Activated naive CD4-positive, alpha-beta T cell treated with Interleukin-2 at 50 U/mL for 16 hours (primary cell): Measurements from ENCODE around the gene ILDR1.

Experiments
- DNase-seq: peaks from one replicate; pipeline ENCODE4 v3.0.0-alpha.2; 2020

ILDR1 gene

DNA sequence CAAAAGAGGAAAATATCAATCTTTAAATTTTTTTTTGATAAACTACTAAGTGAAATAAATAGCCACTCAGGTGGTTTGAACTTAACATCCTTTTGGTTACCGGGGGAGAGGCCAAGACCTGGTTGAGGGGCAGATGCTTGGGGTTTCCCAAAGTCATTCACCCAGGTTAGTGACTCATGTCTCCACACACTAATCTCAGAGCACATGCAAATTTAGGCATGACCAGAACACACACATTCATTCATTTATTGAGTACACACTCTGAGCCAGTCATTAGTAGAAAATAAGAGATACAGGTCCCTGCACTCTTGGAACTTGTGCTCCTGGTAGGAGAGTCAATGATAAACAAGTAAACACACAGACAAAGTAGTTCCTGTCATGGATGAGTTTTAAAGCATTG is 7.3 kb downstream of the ILDR1 start:
- DNase-seq, result no peak

DNA sequence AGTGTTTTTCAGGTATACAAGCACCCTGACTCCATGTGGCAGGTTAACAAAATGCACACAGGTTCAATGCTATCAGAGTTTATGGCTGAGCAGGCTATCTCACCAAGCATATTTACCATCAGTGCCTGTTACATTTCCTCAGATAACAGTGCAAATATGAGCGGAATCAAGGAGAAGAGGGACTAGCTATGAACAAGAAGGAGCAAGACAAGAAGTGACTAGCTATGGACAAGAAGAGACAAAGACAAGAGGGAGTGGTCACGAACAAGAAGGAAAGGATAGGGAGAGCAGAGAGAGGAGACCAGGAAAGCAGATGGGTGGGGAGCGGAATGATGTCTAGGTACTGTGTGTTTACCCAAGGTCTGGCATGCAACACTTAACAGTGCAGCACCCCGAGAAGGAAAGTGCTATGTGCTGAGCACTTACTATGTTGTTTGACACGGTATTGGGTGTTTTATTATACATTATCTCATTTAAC is 8.6 kb downstream of the ILDR1 start:
- no peak for DNase-seq

- no peak for DNase-seq
Observed at GRCh38 chr3:122012821-122013220, 9.2 kb downstream of the ILDR1 start.

- DNase-seq, result no peak
Observed at GRCh38 chr3:122011396-122011795, 10.7 kb downstream of the ILDR1 start.

GRCh38 chr3:122010506-122010905 is 11.5 kb downstream of the ILDR1 start:
- DNase-seq, result no peak

GRCh38 chr3:122008166-122008565 is 13.9 kb downstream of the ILDR1 start:
- no peak for DNase-seq

DNA sequence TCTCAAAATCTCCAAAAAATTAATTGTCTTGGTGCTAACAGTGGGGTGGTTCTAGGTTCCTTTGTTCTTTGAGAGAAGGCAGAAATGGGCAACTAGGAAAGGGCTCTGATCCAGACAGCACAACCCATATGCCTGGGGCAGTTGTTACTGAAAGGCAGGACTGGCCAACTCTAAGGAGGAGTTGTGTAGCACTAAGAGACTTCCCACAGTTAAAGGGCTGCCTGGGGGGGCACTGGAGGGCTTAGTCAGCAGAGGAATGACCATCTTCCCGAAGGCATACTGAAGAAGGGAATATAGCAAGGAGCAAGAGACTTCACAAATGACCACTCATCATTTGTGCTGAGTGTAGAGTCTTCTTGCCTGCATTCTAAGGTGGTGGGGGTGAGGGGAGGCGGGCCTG is 15.8 kb downstream of the ILDR1 start:
- DNase-seq, result no peak

GRCh38 chr3:122004991-122005565 is 17.0 kb downstream of the ILDR1 start:
- peak; percentile 44 for DNase-seq

- no peak for DNase-seq
Observed at GRCh38 chr3:122004107-122004506, 17.9 kb downstream of the ILDR1 start.

- no peak for DNase-seq
Observed at GRCh38 chr3:122003606-122004005, 18.4 kb downstream of the ILDR1 start.

- DNase-seq, result no peak
Observed at GRCh38 chr3:122003112-122003511, 18.9 kb downstream of the ILDR1 start.

GRCh38 chr3:122002611-122003010 is 19.4 kb downstream of the ILDR1 start:
- no peak for DNase-seq

GRCh38 chr3:122001892-122002291 is 20.2 kb downstream of the ILDR1 start:
- DNase-seq, result no peak

- DNase-seq, result no peak
Observed at GRCh38 chr3:122000936-122001605, 21.0 kb downstream of the ILDR1 start.

DNA sequence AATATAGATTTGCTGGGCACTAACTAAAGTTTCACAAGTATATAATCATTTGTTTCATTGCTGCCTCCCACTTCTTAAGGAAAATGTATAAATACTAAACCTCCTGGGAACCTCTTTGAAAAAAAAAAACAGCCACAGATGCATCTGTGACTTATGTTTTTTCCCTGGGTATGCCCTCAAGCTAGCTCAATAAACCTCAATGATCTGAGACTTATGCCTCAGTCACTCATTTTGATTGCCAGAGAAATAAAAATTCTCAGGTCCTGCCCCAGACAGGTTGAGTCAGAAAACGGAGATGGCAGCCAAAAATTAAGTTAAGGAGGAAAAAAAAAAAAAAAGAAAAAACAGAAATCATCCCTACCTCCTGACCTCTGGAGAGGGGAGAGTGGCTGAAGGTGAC is 22.1 kb downstream of the ILDR1 start:
- no peak for DNase-seq

GRCh38 chr3:121998611-121999473 is 23.2 kb downstream of the ILDR1 start:
- no peak for DNase-seq

GRCh38 chr3:121998030-121998580 is 23.9 kb downstream of the ILDR1 start:
- no peak for DNase-seq

- no peak for DNase-seq
Observed at GRCh38 chr3:121997372-121997771, 24.7 kb downstream of the ILDR1 start.

GRCh38 chr3:121996441-121996840 is 25.6 kb downstream of the ILDR1 start:
- no peak for DNase-seq

DNA sequence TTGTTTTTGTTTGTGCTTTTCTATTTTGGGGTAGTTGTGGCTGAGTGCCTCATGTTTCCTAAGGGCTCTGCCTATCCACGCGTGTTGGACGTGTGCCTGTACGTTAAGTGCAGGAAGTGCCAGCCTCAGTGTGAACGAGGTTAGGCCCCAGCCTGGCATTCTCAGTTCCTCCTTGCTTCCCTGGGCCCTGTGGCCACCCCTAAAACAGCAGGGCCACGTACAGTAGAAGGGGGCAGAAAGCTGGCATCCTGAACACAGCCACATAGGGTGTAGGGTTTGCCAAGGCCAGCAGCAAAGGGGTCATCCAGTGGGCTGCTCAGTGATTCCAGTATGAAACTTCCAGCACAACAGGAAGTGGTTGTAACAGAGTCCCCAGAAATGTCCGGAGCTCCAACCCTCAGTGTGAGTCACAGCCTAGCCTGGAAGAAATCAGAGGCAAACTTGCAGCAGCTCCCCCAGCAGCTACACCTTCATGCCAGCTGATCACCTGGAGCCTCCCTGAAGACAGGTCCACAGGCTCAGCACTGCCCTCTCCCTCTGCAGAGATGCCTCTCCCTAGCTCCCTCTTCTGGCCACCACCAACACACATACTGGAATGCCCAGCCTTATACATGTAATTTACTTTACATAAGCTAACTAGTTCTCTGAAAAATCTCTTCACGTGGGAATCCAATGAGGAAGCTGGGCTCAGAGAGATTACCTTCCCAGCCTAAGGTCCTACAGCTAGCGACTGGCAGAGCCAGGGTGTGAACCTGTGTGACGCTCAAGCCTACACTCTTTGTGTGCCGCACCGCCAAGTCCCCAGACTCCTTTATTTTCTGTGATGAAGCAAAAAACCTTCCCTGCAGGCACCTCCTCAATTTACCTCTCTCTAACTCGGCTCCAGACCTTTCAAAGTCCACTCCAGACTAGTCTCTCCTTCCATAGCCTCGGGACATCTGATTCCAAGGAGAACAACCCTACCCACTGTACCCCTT is 26.6 kb downstream of the ILDR1 start:
- no peak for DNase-seq

DNA sequence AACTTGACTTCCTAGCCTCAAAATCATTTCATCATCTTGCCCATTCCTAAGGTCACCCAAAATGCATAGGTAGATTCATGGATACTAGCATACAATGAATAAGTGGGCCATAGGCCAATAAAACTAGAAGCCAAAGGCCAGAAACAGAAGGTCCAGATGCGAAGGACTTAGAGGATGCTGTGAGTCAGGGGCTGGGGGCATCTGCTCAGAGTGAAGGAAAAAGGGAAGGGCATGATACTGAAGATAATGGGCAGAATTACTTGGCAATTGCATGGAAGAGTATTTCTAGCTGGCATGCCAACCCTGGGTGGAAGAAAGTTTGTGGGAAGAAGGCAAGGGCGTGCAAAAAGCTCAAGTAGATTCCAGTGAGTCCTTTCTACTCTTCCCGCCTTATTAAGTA is 27.5 kb downstream of the ILDR1 start:
- no peak for DNase-seq
